H54 (cell line): ENCODE results near the gene CLCF1.

Source experiments
- DNase-seq: peaks from one replicate; pipeline ENCODE4 v3.0.0; 2011; ENCODE audit warnings: low spot score, mixed read lengths; ENCODE audit not compliant: insufficient read length
- FAIRE-seq: peaks from 3 replicates; lab custom pipeline; 2011; peaks lifted over from hg19 to GRCh38; lab: Jason Lieb, UNC
- POLR2A ChIP-seq: IDR thresholded peaks from 2 replicates; pipeline ENCODE4 v1.6.1; 2011; ENCODE audit warnings: low read depth, mild to moderate bottlenecking, low read length

CLCF1 gene

DNA sequence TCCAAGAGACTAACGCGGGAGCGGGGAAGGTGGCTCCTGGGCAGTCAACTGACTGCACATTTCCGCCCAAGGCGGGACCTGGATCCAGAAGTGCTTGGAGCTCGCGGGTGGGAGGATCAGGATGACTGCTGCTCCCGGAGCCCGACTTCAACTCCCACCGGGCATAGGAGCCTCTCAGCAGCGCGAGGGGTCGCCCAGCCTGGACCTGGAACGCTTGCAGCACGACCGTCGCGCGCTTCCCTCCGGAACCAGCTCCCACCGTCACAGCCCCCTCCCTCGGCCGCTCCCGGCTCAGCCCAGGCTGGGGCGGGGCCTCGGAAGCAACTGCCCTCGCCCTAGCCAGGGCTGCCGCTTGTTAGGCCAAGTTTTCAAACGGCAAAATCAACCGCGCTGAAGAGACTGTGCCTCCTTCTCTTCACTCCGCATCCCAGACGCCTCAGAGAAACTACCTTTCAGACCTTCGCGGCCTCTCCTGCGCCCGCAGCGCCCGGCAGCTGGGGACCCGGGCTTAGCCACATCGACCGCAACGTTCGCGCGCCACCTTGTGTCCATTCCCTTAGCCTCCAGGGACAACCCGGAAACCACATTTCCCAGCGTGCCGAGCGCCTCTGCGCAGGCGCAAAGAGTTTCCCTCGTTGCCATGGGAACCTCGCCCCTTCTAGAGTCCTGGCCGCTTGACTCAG is 56.1 kb downstream of the CLCF1 start:
- no peak for FAIRE-seq
- TF ChIP-seq POLR2A, result peak; percentile 82
- peak; percentile 96 for DNase-seq

- no peak for FAIRE-seq
- no peak for DNase-seq
- TF ChIP-seq POLR2A, result no peak
Measured at GRCh38 chr11:67316882-67317204, 56.6 kb downstream of the CLCF1 start.

DNA sequence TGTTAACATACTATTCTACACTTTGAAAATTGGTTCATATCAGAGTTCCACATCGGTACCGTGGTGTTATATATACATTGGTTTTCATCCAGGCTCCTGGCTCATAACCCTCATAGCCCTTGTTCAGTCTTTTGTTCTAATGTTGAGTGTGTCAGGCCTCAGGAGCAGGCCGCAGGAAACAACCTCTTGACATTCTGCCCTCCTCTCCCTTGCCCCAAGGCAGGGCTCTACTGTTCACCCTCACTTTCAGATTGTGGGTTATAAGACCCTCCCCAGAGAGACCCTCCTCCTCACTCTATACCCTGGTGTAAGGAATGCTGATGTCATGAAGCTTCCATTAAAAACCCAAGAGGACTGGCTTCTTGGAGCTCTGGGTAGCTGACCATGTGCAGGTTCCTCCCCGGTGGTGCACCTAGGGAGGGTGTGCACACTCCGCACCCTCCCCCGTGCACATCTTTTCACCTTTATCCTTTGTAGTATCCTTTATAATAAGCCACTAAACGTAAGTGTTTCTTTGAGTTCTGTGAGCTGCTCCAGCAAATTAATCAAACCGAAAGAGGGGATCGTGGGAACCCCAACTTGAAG is 58.0 kb downstream of the CLCF1 start:
- TF ChIP-seq POLR2A, result no peak
- DNase-seq, result no peak
- FAIRE-seq, result no peak

DNA sequence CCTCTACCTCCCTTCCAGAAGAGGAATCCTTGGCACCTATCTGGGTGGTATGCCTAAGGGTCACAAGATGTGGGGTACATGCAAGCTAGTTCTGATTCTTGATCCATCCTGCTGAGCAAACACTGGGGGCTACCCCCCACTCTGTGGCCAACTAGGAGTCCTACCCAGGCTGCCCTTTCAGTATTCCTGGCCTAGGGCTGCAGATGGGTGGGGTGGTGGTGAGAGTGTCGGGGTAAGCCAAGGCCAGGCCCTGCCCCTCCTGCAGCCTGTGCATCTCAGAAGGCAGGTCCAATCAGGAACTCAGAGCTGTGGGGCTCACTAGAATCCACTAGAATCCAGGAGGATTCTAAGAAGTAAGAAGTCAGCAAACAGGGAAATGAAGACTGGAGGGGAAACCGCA is 59.2 kb downstream of the CLCF1 start:
- DNase-seq (no peak), FAIRE-seq (no peak)
- no peak for TF ChIP-seq POLR2A
